GM23338 (cell line): ENCODE measurements around the gene IFT74. TPM values are rescaled to one million over a fixed set of nuclear protein-coding genes. Genes with fewer than 3 reads are reported as not detected.

Experiments used
- ETS1 ChIP-seq: IDR thresholded peaks from 2 replicates; pipeline ENCODE4 v1.6.1; 2016; ENCODE audit warnings: antibody characterized with exemption
- EZH2 ChIP-seq: fragments of 200-600 bp; sonication (generic); IDR thresholded peaks from one replicate; pipeline ENCODE4 v1.8.0; 2017; ENCODE audit warnings: antibody characterized with exemption, mild to moderate bottlenecking, low read depth; ENCODE audit not compliant: unreplicated experiment
- EZH2phosphoT487 ChIP-seq: fragments of 200-600 bp; sonication (generic); IDR thresholded peaks from one replicate; pipeline ENCODE4 v1.8.1; 2018; ENCODE audit warnings: antibody characterized with exemption; ENCODE audit not compliant: unreplicated experiment
- NANOG ChIP-seq: IDR thresholded peaks from 2 replicates; pipeline ENCODE4 v1.6.1; 2016; ENCODE audit warnings: antibody characterized with exemption, borderline replicate concordance
- POLR2AphosphoS5 ChIP-seq: IDR thresholded peaks from 2 replicates; pipeline ENCODE4 v1.6.1; 2016; ENCODE audit warnings: antibody characterized with exemption, low read depth
- REST ChIP-seq: IDR thresholded peaks from one replicate; pipeline ENCODE4 v1.6.1; 2018; ENCODE audit warnings: antibody characterized with exemption; ENCODE audit not compliant: unreplicated experiment
- STAT1 ChIP-seq: IDR thresholded peaks from one replicate; pipeline ENCODE4 v1.6.1; 2016; ENCODE audit warnings: antibody characterized with exemption; ENCODE audit not compliant: unreplicated experiment
- ZNF331 ChIP-seq: fragments of 250-450 bp; sonication (Bioruptor Pico); IDR thresholded peaks from 2 replicates; pipeline ENCODE4 v1.5.0; 2020; ENCODE audit warnings: low read depth, mild to moderate bottlenecking, moderate library complexity
- polyA plus RNA-seq: library from polyadenylated mRNA; unstranded; fragments of >200 nt; fragmentation: Nextera tagmentation; extraction: Ambion mirVana; gene quantifications from 2 replicates; pipeline ENCODE4 v1.2.1, GENCODE V29; 2016
- total RNA-seq: library from RNA; depleted of rRNA; stranded (reverse); fragments of >200 nt; shearing (Covaris generic); gene quantifications from 2 replicates; pipeline ENCODE4 v1.2.3, GENCODE V29; 2014
- TF ChIP-seq, protein P1 (sequence below): fragments of 250-450 bp; sonication (Bioruptor Pico); IDR thresholded peaks from 2 replicates; pipeline ENCODE4 v1.5.0; 2020; ENCODE audit warnings: mild to moderate bottlenecking, moderate library complexity

IFT74 gene
- total and polyA plus RNA-seq, 2 experiments from 2014 or later: 14.6 to 30.0 TPM

DNA sequence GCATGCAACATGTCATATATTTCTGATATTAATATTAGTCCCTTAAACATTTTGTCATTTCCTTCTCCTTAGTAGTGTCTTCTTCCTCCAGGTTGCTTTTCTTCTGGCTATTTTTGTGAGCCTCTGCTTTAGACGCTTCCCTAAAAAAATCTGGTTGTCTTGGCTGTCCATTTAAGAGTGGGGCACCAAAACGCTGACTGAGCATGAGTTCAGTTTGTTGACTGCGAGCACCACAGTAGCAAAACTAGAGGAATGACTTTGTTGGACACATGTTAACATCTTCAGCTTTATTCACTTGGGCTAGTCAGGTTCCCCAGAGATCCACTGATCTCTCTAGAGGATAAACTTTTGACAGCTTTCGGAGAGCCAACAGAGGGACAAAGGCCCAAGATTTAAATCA lies 133.5 kb downstream of the IFT74 start (continued):
- TF ChIP-seq, protein P1, sequence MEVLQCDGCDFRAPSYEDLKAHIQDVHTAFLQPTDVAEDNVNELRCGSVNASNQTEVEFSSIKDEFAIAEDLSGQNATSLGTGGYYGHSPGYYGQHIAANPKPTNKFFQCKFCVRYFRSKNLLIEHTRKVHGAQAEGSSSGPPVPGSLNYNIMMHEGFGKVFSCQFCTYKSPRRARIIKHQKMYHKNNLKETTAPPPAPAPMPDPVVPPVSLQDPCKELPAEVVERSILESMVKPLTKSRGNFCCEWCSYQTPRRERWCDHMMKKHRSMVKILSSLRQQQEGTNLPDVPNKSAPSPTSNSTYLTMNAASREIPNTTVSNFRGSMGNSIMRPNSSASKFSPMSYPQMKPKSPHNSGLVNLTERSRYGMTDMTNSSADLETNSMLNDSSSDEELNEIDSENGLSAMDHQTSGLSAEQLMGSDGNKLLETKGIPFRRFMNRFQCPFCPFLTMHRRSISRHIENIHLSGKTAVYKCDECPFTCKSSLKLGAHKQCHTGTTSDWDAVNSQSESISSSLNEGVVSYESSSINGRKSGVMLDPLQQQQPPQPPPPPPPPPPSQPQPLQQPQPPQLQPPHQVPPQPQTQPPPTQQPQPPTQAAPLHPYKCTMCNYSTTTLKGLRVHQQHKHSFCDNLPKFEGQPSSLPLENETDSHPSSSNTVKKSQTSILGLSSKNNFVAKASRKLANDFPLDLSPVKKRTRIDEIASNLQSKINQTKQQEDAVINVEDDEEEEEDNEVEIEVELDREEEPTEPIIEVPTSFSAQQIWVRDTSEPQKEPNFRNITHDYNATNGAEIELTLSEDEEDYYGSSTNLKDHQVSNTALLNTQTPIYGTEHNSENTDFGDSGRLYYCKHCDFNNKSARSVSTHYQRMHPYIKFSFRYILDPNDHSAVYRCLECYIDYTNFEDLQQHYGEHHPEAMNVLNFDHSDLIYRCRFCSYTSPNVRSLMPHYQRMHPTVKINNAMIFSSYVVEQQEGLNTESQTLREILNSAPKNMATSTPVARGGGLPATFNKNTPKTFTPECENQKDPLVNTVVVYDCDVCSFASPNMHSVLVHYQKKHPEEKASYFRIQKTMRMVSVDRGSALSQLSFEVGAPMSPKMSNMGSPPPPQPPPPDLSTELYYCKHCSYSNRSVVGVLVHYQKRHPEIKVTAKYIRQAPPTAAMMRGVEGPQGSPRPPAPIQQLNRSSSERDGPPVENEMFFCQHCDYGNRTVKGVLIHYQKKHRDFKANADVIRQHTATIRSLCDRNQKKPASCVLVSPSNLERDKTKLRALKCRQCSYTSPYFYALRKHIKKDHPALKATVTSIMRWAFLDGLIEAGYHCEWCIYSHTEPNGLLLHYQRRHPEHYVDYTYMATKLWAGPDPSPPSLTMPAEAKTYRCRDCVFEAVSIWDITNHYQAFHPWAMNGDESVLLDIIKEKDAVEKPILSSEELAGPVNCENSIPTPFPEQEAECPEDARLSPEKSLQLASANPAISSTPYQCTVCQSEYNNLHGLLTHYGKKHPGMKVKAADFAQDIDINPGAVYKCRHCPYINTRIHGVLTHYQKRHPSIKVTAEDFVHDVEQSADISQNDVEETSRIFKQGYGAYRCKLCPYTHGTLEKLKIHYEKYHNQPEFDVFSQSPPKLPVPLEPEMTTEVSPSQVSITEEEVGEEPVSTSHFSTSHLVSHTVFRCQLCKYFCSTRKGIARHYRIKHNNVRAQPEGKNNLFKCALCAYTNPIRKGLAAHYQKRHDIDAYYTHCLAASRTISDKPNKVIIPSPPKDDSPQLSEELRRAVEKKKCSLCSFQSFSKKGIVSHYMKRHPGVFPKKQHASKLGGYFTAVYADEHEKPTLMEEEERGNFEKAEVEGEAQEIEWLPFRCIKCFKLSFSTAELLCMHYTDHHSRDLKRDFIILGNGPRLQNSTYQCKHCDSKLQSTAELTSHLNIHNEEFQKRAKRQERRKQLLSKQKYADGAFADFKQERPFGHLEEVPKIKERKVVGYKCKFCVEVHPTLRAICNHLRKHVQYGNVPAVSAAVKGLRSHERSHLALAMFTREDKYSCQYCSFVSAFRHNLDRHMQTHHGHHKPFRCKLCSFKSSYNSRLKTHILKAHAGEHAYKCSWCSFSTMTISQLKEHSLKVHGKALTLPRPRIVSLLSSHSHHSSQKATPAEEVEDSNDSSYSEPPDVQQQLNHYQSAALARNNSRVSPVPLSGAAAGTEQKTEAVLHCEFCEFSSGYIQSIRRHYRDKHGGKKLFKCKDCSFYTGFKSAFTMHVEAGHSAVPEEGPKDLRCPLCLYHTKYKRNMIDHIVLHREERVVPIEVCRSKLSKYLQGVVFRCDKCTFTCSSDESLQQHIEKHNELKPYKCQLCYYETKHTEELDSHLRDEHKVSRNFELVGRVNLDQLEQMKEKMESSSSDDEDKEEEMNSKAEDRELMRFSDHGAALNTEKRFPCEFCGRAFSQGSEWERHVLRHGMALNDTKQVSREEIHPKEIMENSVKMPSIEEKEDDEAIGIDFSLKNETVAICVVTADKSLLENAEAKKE: no peak
- TF ChIP-seq EZH2: no peak
- no peak for TF ChIP-seq POLR2AphosphoS5
- no peak for TF ChIP-seq EZH2phosphoT487
- TF ChIP-seq ETS1: no peak
- TF ChIP-seq STAT1: no peak
- TF ChIP-seq ZNF331 (CRISPR knock-in tag): no peak
- TF ChIP-seq NANOG: no peak
- TF ChIP-seq REST: no peak
